ENCODE results near the gene GRIFIN.

GRIFIN gene

GRCh38 chr7:2478800-2479199 lies 2.6 kb upstream of the GRIFIN start:
- peaks cover 3 to 5% of the 10 kb centered on the region in 2 donors for H3K9me3 ChIP-seq (ENCODE audit: control insufficient read depth in 2 of 2, low read length in 2 of 2)
- H3K36me3 ChIP-seq (ENCODE audit: control insufficient read depth in 2 of 2, insufficient read depth in 2 of 2, low read length in 2 of 2), result no peaks in the 10 kb centered on the region
- peak overlapping the region in 1 of 2 donors; percentile 63 for H3K27ac ChIP-seq (ENCODE audit: low read depth in 2 of 2, low read length in 2 of 2)
- H3K27me3 ChIP-seq (ENCODE audit: control insufficient read depth in 2 of 2, insufficient read depth in 2 of 2, low read length in 2 of 2), result peaks cover 0 to 4% of the 10 kb centered on the region in 2 donors
- H3K9ac ChIP-seq (ENCODE audit: low read depth in 1 of 2, low read length in 2 of 2), result peak overlapping the region in 1 of 2 donors; percentile 77
- H3K4me1 ChIP-seq (ENCODE audit: control insufficient read depth in 2 of 2, insufficient read depth in 2 of 2, low read length in 2 of 2), result peaks cover 16 to 26% of the 10 kb centered on the region in 2 donors
- no peak overlapping the region for H3K4me3 ChIP-seq (ENCODE audit: low read length in 2 of 2)

- peak overlapping the region in 1 of 2 donors; percentile 27 for H3K4me3 ChIP-seq (ENCODE audit: low read length in 2 of 2)
- peak overlapping the region in 1 of 2 donors; percentile 63 for H3K27ac ChIP-seq (ENCODE audit: low read depth in 2 of 2, low read length in 2 of 2)
- no peaks in the 10 kb centered on the region for H3K36me3 ChIP-seq (ENCODE audit: control insufficient read depth in 2 of 2, insufficient read depth in 2 of 2, low read length in 2 of 2)
- H3K4me1 ChIP-seq (ENCODE audit: control insufficient read depth in 2 of 2, insufficient read depth in 2 of 2, low read length in 2 of 2), result peaks cover 16 to 26% of the 10 kb centered on the region in 2 donors
- H3K9ac ChIP-seq (ENCODE audit: low read depth in 1 of 2, low read length in 2 of 2), result peak overlapping the region in 1 of 2 donors; percentile 77
- peaks cover 3 to 5% of the 10 kb centered on the region in 2 donors for H3K9me3 ChIP-seq (ENCODE audit: control insufficient read depth in 2 of 2, low read length in 2 of 2)
- peaks cover 0 to 4% of the 10 kb centered on the region in 2 donors for H3K27me3 ChIP-seq (ENCODE audit: control insufficient read depth in 2 of 2, insufficient read depth in 2 of 2, low read length in 2 of 2)
These were observed 2.2 kb upstream of the GRIFIN start for GRCh38 chr7:2478399-2478785.

- Histone ChIP-seq H3K27ac (ENCODE audit: low read depth in 2 of 2, low read length in 2 of 2) (peak overlapping the region in 1 of 2 donors; percentile 58), H3K27me3 (ENCODE audit: control insufficient read depth in 2 of 2, insufficient read depth in 2 of 2, low read length in 2 of 2) (peaks cover 0 to 4% of the 10 kb centered on the region in 2 donors), H3K9me3 (ENCODE audit: control insufficient read depth in 2 of 2, low read length in 2 of 2) (peaks cover 0 to 2% of the 10 kb centered on the region in 2 donors), H3K4me3 (ENCODE audit: low read length in 2 of 2) (peak overlapping the region in 1 of 2 donors; percentile 27), H3K9ac (ENCODE audit: low read depth in 1 of 2, low read length in 2 of 2) (peak overlapping the region in 1 of 2 donors; percentile 77), H3K36me3 (ENCODE audit: control insufficient read depth in 2 of 2, insufficient read depth in 2 of 2, low read length in 2 of 2) (no peaks in the 10 kb centered on the region), H3K4me1 (ENCODE audit: control insufficient read depth in 2 of 2, insufficient read depth in 2 of 2, low read length in 2 of 2) (peaks cover 16 to 26% of the 10 kb centered on the region in 2 donors)
These were observed 1.5 kb upstream of the GRIFIN start for GRCh38 chr7:2477447-2478398.

- H3K27ac ChIP-seq (ENCODE audit: low read depth in 2 of 2, low read length in 2 of 2), result no peak overlapping the region
These were observed 713 bp upstream of the GRIFIN start for GRCh38 chr7:2476776-2477446.

DNA sequence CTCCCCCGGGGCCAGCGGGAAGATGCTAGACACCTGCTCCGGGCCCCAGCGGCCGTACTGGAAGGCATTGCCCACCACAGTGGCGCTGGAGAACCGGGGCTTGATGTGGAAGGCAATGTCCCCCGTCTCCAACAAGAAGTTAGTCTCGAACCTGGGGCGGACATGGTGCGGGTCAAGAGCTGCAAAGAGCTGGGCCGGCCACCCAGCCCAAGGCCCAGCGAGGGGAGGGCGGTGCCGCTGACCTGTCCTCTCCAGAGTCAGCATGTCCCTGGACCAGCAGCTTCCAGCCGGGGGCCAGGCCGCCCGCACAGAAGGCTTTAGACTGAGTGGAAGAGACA lies 551 bp downstream of the GRIFIN start:
- peaks cover 0 to 4% of the 10 kb centered on the region in 2 donors for H3K27me3 ChIP-seq (ENCODE audit: control insufficient read depth in 2 of 2, insufficient read depth in 2 of 2, low read length in 2 of 2)
- H3K9me3 ChIP-seq (ENCODE audit: control insufficient read depth in 2 of 2, low read length in 2 of 2), result no peaks in the 10 kb centered on the region
- H3K4me3 ChIP-seq (ENCODE audit: low read length in 2 of 2), result no peak overlapping the region
- H3K4me1 ChIP-seq (ENCODE audit: control insufficient read depth in 2 of 2, insufficient read depth in 2 of 2, low read length in 2 of 2), result peaks cover 16 to 26% of the 10 kb centered on the region in 2 donors
- no peak overlapping the region for H3K9ac ChIP-seq (ENCODE audit: low read depth in 1 of 2, low read length in 2 of 2)
- H3K27ac ChIP-seq (ENCODE audit: low read depth in 2 of 2, low read length in 2 of 2), result no peak overlapping the region
- no peaks in the 10 kb centered on the region for H3K36me3 ChIP-seq (ENCODE audit: control insufficient read depth in 2 of 2, insufficient read depth in 2 of 2, low read length in 2 of 2)

More at GRCh38 chr7:2476776-2477446, 713 bp upstream of the GRIFIN start:
- Histone ChIP-seq H3K4me3 (ENCODE audit: low read length in 2 of 2) (no peak overlapping the region), H3K4me1 (ENCODE audit: control insufficient read depth in 2 of 2, insufficient read depth in 2 of 2, low read length in 2 of 2) (peaks cover 16 to 26% of the 10 kb centered on the region in 2 donors), H3K36me3 (ENCODE audit: control insufficient read depth in 2 of 2, insufficient read depth in 2 of 2, low read length in 2 of 2) (no peaks in the 10 kb centered on the region), H3K9me3 (ENCODE audit: control insufficient read depth in 2 of 2, low read length in 2 of 2) (no peaks in the 10 kb centered on the region), H3K27me3 (ENCODE audit: control insufficient read depth in 2 of 2, insufficient read depth in 2 of 2, low read length in 2 of 2) (peaks cover 0 to 4% of the 10 kb centered on the region in 2 donors), H3K9ac (ENCODE audit: low read depth in 1 of 2, low read length in 2 of 2) (peak overlapping the region in 1 of 2 donors; percentile 77)

GRCh38 chr7:2474813-2475677 lies 1.2 kb downstream of the GRIFIN start:
- Histone ChIP-seq H3K27ac (ENCODE audit: low read depth in 2 of 2, low read length in 2 of 2) (no peak overlapping the region), H3K4me1 (ENCODE audit: control insufficient read depth in 2 of 2, insufficient read depth in 2 of 2, low read length in 2 of 2) (peaks cover 16 to 26% of the 10 kb centered on the region in 2 donors), H3K27me3 (ENCODE audit: control insufficient read depth in 2 of 2, insufficient read depth in 2 of 2, low read length in 2 of 2) (peaks cover 0 to 4% of the 10 kb centered on the region in 2 donors), H3K36me3 (ENCODE audit: control insufficient read depth in 2 of 2, insufficient read depth in 2 of 2, low read length in 2 of 2) (no peaks in the 10 kb centered on the region), H3K9ac (ENCODE audit: low read depth in 1 of 2, low read length in 2 of 2) (no peak overlapping the region), H3K9me3 (ENCODE audit: control insufficient read depth in 2 of 2, low read length in 2 of 2) (no peaks in the 10 kb centered on the region), H3K4me3 (ENCODE audit: low read length in 2 of 2) (no peak overlapping the region)

DNA sequence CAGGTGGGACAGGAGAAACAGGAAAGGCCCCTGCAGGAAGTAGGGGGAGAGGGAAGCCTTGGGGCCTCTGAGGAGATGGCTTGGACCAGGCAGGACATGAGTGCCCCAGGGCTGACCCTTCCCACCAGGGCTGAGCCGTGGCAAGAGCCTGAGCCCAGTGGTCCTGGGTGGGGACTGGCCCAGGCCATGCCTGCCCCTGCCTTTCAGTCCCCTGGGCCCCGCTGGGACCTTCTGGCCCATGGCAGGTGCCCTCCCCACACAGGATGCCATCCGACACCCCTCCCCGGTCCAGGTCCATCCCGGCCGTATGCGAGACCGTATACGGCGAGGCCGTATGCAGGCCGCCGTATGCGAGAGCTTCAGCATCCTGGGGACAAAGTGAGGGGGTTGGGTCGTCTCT lies 2.0 kb downstream of the GRIFIN start:
- Histone ChIP-seq H3K27ac (ENCODE audit: low read depth in 2 of 2, low read length in 2 of 2) (no peak overlapping the region), H3K4me1 (ENCODE audit: control insufficient read depth in 2 of 2, insufficient read depth in 2 of 2, low read length in 2 of 2) (peaks cover 16 to 26% of the 10 kb centered on the region in 2 donors), H3K36me3 (ENCODE audit: control insufficient read depth in 2 of 2, insufficient read depth in 2 of 2, low read length in 2 of 2) (no peaks in the 10 kb centered on the region), H3K9ac (ENCODE audit: low read depth in 1 of 2, low read length in 2 of 2) (no peak overlapping the region), H3K9me3 (ENCODE audit: control insufficient read depth in 2 of 2, low read length in 2 of 2) (no peaks in the 10 kb centered on the region), H3K27me3 (ENCODE audit: control insufficient read depth in 2 of 2, insufficient read depth in 2 of 2, low read length in 2 of 2) (peaks cover 0 to under 1% of the 10 kb centered on the region in 2 donors), H3K4me3 (ENCODE audit: low read length in 2 of 2) (no peak overlapping the region)

GRCh38 chr7:2473496-2474180 lies 2.6 kb downstream of the GRIFIN start:
- Histone ChIP-seq H3K9ac (ENCODE audit: low read depth in 1 of 2, low read length in 2 of 2) (no peak overlapping the region), H3K27ac (ENCODE audit: low read depth in 2 of 2, low read length in 2 of 2) (no peak overlapping the region), H3K36me3 (ENCODE audit: control insufficient read depth in 2 of 2, insufficient read depth in 2 of 2, low read length in 2 of 2) (no peaks in the 10 kb centered on the region), H3K9me3 (ENCODE audit: control insufficient read depth in 2 of 2, low read length in 2 of 2) (no peaks in the 10 kb centered on the region), H3K4me1 (ENCODE audit: control insufficient read depth in 2 of 2, insufficient read depth in 2 of 2, low read length in 2 of 2) (peaks cover 12 to 20% of the 10 kb centered on the region in 2 donors), H3K4me3 (ENCODE audit: low read length in 2 of 2) (no peak overlapping the region), H3K27me3 (ENCODE audit: control insufficient read depth in 2 of 2, insufficient read depth in 2 of 2, low read length in 2 of 2) (no peaks in the 10 kb centered on the region)

DNA sequence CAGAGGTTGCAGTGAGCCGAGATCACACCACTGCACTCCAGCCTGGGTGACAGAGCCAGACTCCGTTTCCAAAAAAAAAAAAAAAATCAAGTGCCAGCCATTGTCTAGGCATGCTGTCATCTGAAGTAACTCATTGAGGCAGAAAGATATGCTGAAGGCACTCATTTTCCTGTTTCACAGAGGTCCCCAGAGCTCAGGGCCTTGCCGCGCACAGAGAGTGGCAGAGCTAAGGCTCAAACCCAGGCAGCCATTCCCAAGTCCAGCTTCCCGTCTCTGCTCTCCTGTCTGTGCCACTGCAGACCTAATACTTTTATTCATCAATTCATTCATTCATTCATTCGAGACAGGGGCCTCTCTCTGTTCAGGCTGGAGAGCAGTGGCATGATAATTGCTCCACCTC lies 3.5 kb downstream of the GRIFIN start:
- Histone ChIP-seq H3K36me3 (ENCODE audit: control insufficient read depth in 2 of 2, insufficient read depth in 2 of 2, low read length in 2 of 2) (no peaks in the 10 kb centered on the region), H3K9ac (ENCODE audit: low read depth in 1 of 2, low read length in 2 of 2) (no peak overlapping the region), H3K4me3 (ENCODE audit: low read length in 2 of 2) (no peak overlapping the region), H3K9me3 (ENCODE audit: control insufficient read depth in 2 of 2, low read length in 2 of 2) (no peaks in the 10 kb centered on the region), H3K4me1 (ENCODE audit: control insufficient read depth in 2 of 2, insufficient read depth in 2 of 2, low read length in 2 of 2) (peaks cover 6 to 11% of the 10 kb centered on the region in 2 donors), H3K27ac (ENCODE audit: low read depth in 2 of 2, low read length in 2 of 2) (no peak overlapping the region), H3K27me3 (ENCODE audit: control insufficient read depth in 2 of 2, insufficient read depth in 2 of 2, low read length in 2 of 2) (no peaks in the 10 kb centered on the region)
